Mesodermal cell (in vitro differentiated cells): ENCODE measurements around the gene SUMO3.
A peak's percentile ranks its signal among the peaks of the same experiment; 100 is the strongest.

Experiments used
- H3K27ac ChIP-seq: 2 replicates; pipeline ENCODE4 v1.7.0; 2013; ENCODE audit warnings: mild to moderate bottlenecking, low read depth, low read length, moderate library complexity; ENCODE audit not compliant: severe bottlenecking
- H3K36me3 ChIP-seq: 2 replicates; pipeline ENCODE4 v1.7.1; 2013; ENCODE audit warnings: mild to moderate bottlenecking, low read length, moderate library complexity; ENCODE audit not compliant: control insufficient read depth, insufficient read depth
- H3K4me1 ChIP-seq: one replicate; pipeline ENCODE4 v1.7.1; 2013; ENCODE audit warnings: mild to moderate bottlenecking, low read length; ENCODE audit not compliant: insufficient read depth, control insufficient read depth, poor library complexity, severe bottlenecking
- H3K4me3 ChIP-seq: 2 replicates; pipeline ENCODE4 v1.7.0; 2013; ENCODE audit warnings: low read length, control low read depth, mild to moderate bottlenecking; ENCODE audit not compliant: insufficient read depth, poor library complexity, severe bottlenecking; ENCODE audit errors: extremely low read depth
- H3K9me3 ChIP-seq: 2 replicates; pipeline ENCODE4 v1.7.1; 2013; ENCODE audit warnings: mild to moderate bottlenecking, low read length, moderate library complexity; ENCODE audit not compliant: control insufficient read depth
- WGBS, 2 experiments: methylation state at CpG; one replicate each; pipeline ENCODE4 v1.1.5; 2013; ENCODE audit warnings: missing lambda C conversion rate in 2 of 2; ENCODE audit not compliant: insufficient coverage in 2 of 2; 5-methylcytosine and 5-hydroxymethylcytosine counted together

Gene SUMO3

GRCh38 chr21:44800103-44800502, 17.8 kb downstream of the SUMO3 start:
- WGBS, 2 experiments: 77 to 87% methylated on average over 6 to 7 of the region's 12 CpGs
- Histone ChIP-seq H3K4me1 (peaks cover 14% of the 10 kb centered on the region), H3K36me3 (peaks cover 69% of the 10 kb centered on the region), H3K9me3 (no peaks in the 10 kb centered on the region), H3K27ac (no peak overlapping the region), H3K4me3 (peak overlapping the region; percentile 91)

- Histone ChIP-seq H3K36me3 (peaks cover 69% of the 10 kb centered on the region), H3K9me3 (no peaks in the 10 kb centered on the region), H3K4me3 (no peak overlapping the region), H3K27ac (no peak overlapping the region), H3K4me1 (peaks cover 14% of the 10 kb centered on the region)
- no CpG with 5 or more reads among the region's 1 CpG for WGBS, 2 experiments
Observed at GRCh38 chr21:44799646-44800045, 18.2 kb downstream of the SUMO3 start.

GRCh38 chr21:44797775-44798174, 20.1 kb downstream of the SUMO3 start:
- peaks cover 9% of the 10 kb centered on the region for H3K4me1 ChIP-seq
- H3K4me3 ChIP-seq: no peak overlapping the region
- H3K27ac ChIP-seq: no peak overlapping the region
- H3K9me3 ChIP-seq: no peaks in the 10 kb centered on the region
- WGBS, 2 experiments: 90% methylated on average over 2 of the region's 2 CpGs; no CpG with 5 or more reads in 1 of the 2 experiments
- H3K36me3 ChIP-seq: peaks cover 54% of the 10 kb centered on the region

DNA sequence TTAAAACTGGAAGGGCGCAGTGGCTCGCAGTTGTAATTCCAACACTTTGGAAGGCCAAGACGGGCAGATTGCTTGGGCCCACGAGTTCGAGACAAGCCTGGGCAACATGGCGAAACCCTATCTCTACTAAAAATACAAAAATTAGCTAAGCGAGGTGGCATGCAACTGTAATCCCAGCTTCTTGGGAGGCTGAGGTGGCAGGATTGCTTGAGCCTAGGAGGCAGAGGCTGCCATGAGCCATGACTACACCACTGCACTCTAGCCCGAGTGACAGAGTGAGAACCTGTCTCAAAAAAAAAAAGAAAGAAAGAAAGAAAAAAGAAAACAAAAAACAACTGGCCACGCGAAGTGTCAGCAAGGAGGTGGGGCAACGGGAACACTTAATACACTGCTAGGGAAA, 22.5 kb downstream of the SUMO3 start:
- WGBS, 2 experiments: 89 to 98% methylated on average over 7 of the region's 11 CpGs
- H3K36me3 ChIP-seq: peaks cover 78% of the 10 kb centered on the region
- peaks cover 6% of the 10 kb centered on the region for H3K4me1 ChIP-seq
- H3K4me3 ChIP-seq: no peak overlapping the region
- no peak overlapping the region for H3K27ac ChIP-seq
- no peaks in the 10 kb centered on the region for H3K9me3 ChIP-seq

DNA sequence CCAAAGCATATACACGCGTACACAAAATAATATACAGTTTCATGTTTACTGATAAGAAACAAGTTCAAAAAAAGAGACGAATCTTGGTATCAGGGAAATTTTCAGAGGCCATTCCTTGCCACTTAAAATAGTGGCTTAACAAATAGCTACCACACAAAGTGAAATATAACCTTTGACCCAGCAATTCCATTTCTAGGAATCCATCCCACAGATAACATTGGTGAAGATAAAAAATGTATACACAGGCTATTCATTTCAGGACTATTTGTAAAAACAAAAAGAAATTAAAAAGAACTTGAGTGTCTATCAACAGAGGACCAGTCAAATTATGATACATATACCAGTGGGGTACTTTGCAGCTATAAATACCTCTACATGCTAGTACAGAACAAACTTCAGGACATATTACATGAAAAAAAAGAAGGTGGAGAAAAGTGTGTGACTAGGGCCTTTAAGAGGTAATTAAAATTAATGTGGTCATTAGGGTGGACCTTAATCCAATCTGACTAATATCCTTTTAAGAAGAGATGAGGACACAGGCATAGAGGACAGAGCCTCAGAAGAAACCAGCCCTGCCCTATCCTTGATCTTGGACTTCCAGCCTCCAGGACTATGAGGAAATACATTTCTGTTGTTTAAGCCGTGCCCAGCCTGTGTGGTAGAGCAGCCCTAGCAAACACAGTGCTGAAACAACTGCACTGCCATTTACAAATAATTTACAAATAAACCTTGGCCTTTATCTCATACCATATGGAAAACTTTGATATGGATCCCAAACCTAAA, 24.1 kb downstream of the SUMO3 start:
- H3K36me3 ChIP-seq: peaks cover 72% of the 10 kb centered on the region
- H3K4me3 ChIP-seq: no peak overlapping the region
- 100% methylated on average over 1 of the region's 4 CpGs; no CpG with 5 or more reads in 1 of the 2 experiments for WGBS, 2 experiments
- H3K9me3 ChIP-seq: no peaks in the 10 kb centered on the region
- no peaks in the 10 kb centered on the region for H3K4me1 ChIP-seq
- no peak overlapping the region for H3K27ac ChIP-seq

GRCh38 chr21:44792702-44793591, 24.9 kb downstream of the SUMO3 start:
- Histone ChIP-seq H3K4me1 (no peaks in the 10 kb centered on the region), H3K9me3 (no peaks in the 10 kb centered on the region), H3K27ac (no peak overlapping the region), H3K4me3 (no peak overlapping the region), H3K36me3 (peaks cover 64% of the 10 kb centered on the region)
- 36 to 50% methylated on average over 6 to 7 of the region's 10 CpGs for WGBS, 2 experiments

GRCh38 chr21:44791993-44792392, 25.9 kb downstream of the SUMO3 start:
- H3K9me3 ChIP-seq: no peaks in the 10 kb centered on the region
- no peaks in the 10 kb centered on the region for H3K4me1 ChIP-seq
- H3K4me3 ChIP-seq: no peak overlapping the region
- no peak overlapping the region for H3K27ac ChIP-seq
- H3K36me3 ChIP-seq: peaks cover 63% of the 10 kb centered on the region
- WGBS, 2 experiments: 81 to 97% methylated on average over 3 to 5 of the region's 5 CpGs

- 90 to 96% methylated on average over 3 to 4 of the region's 5 CpGs for WGBS, 2 experiments
- no peak overlapping the region for H3K27ac ChIP-seq
- no peaks in the 10 kb centered on the region for H3K4me1 ChIP-seq
- no peaks in the 10 kb centered on the region for H3K9me3 ChIP-seq
- H3K4me3 ChIP-seq: no peak overlapping the region
- peaks cover 63% of the 10 kb centered on the region for H3K36me3 ChIP-seq
Observed at GRCh38 chr21:44791246-44791645, 26.6 kb downstream of the SUMO3 start.

DNA sequence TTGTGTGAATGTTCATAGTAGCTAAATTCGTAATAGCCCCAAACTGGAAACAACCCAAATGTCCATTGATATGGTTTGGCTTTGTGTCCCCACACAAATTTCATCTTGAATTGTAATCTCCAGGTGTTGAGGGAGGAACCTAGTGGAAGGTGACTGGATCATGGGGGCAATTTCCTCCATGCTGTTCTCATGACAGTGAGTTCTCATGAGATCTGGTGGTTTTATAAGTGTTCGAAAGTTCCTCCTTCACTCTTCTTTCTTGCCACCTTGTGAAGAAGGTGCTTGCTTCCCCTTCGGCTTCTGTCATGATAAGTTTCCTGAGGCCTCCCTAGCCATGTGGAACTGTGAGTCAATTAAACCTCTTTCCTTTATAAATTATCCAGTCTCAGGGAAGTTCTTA, 27.5 kb downstream of the SUMO3 start:
- H3K36me3 ChIP-seq: peaks cover 64% of the 10 kb centered on the region
- no peaks in the 10 kb centered on the region for H3K4me1 ChIP-seq
- no peaks in the 10 kb centered on the region for H3K9me3 ChIP-seq
- WGBS, 2 experiments: no CpG with 5 or more reads among the region's 3 CpGs
- H3K27ac ChIP-seq: no peak overlapping the region
- H3K4me3 ChIP-seq: no peak overlapping the region

DNA sequence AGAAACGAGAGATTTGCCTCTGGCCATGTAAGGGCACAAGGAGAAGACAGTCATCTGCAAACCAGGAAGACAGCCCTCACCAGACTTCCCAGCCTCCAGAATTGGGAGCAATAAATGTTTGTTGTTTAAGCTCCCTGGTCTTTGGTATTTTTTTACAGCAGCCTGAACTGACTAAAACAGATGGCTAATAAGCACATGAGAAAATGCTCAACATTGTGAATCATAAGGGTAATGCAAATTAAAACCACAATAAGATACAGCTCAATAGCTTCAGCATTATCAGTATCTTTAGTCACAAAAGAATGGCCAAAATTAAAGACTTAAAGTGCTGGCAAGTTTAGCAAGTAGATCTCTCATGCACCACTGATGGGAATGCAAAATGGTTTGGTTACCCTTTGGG, 28.0 kb downstream of the SUMO3 start:
- H3K4me1 ChIP-seq: no peaks in the 10 kb centered on the region
- no peaks in the 10 kb centered on the region for H3K9me3 ChIP-seq
- no peak overlapping the region for H3K4me3 ChIP-seq
- H3K36me3 ChIP-seq: peaks cover 64% of the 10 kb centered on the region
- 80% methylated on average over 1 of the region's 1 CpG; no CpG with 5 or more reads in 1 of the 2 experiments for WGBS, 2 experiments
- H3K27ac ChIP-seq: no peak overlapping the region
